Liver (tissue), 9 donors: ENCODE measurements around the gene KHDRBS2. TPM values are rescaled to one million over a fixed set of nuclear protein-coding genes. Genes with fewer than 3 reads are reported as not detected.

Source experiments
- DNase-seq: peaks from one replicate; pipeline ENCODE4 v3.0.0-alpha.2; 2017; ENCODE audit warnings: low spot score
- H3K27ac ChIP-seq, 2 donors: one replicate each; pipeline ENCODE4 v1.7.0; 2013; ENCODE audit warnings: inconsistent platforms in 2 of 2, low read length in 2 of 2, control low read depth in 1 of 2, low read depth in 1 of 2, mild to moderate bottlenecking in 1 of 2
- H3K27me3 ChIP-seq, 4 donors: one replicate each; pipeline versions ENCODE4 v1.6.1 to v1.7.0; 2013; ENCODE audit warnings: low read length in 3 of 4, inconsistent platforms in 1 of 4, mild to moderate bottlenecking in 1 of 4, moderate library complexity in 1 of 4; ENCODE audit not compliant: control insufficient read depth in 4 of 4, insufficient read depth in 4 of 4
- H3K36me3 ChIP-seq, 4 donors: one replicate each; pipeline versions ENCODE4 v1.6.1 to v1.7.0; 2013; ENCODE audit warnings: low read length in 3 of 4, mild to moderate bottlenecking in 3 of 4, low read depth in 1 of 4, moderate library complexity in 1 of 4; ENCODE audit not compliant: control insufficient read depth in 4 of 4, insufficient read depth in 3 of 4
- H3K4me1 ChIP-seq, 4 donors: one replicate each; pipeline versions ENCODE4 v1.6.1 to v1.7.0; 2013; ENCODE audit warnings: low read length in 3 of 4, mild to moderate bottlenecking in 3 of 4, moderate library complexity in 1 of 4; ENCODE audit not compliant: control insufficient read depth in 4 of 4, insufficient read depth in 4 of 4
- H3K4me3 ChIP-seq, 3 donors: one replicate each; pipeline versions ENCODE4 v1.6.1 to v1.7.0; 2013; ENCODE audit warnings: low read length in 3 of 3, control low read depth in 1 of 3, low read depth in 1 of 3, mild to moderate bottlenecking in 1 of 3
- H3K9ac ChIP-seq, 2 donors: one replicate each; pipeline ENCODE4 v1.7.0; 2013; ENCODE audit warnings: low read length in 2 of 2, mild to moderate bottlenecking in 2 of 2, moderate library complexity in 2 of 2, control low read depth in 1 of 2, low read depth in 1 of 2
- H3K9me3 ChIP-seq, 4 donors: one replicate each; pipeline versions ENCODE4 v1.6.1 to v1.7.0; 2013; ENCODE audit warnings: low read length in 3 of 4; ENCODE audit not compliant: control insufficient read depth in 4 of 4
- FOXA2 ChIP-seq: IDR thresholded peaks from 2 replicates; pipeline ENCODE4 v1.6.1; 2016; ENCODE audit warnings: antibody characterized with exemption
- GABPA ChIP-seq, 2 donors: IDR thresholded peaks in 1 of 2; conservative IDR thresholded peaks in 1 of 2; 2 replicates each; pipeline ENCODE4 v1.6.1; 2016; ENCODE audit warnings: antibody characterized with exemption in 2 of 2, mild to moderate bottlenecking in 1 of 2, moderate library complexity in 1 of 2
- HNF4A ChIP-seq, 2 donors: conservative IDR thresholded peaks; 2 replicates each; pipeline ENCODE4 v1.6.1; 2016; ENCODE audit warnings: antibody characterized with exemption in 2 of 2, mild to moderate bottlenecking in 2 of 2
- JUND ChIP-seq, 2 donors: IDR thresholded peaks; 2 replicates each; pipeline ENCODE4 v1.6.1; 2016; ENCODE audit warnings: antibody characterized with exemption in 2 of 2
- MAX ChIP-seq: IDR thresholded peaks from 2 replicates; pipeline ENCODE4 v1.6.1; 2016; ENCODE audit warnings: antibody characterized with exemption
- RAD21 ChIP-seq, 2 donors: IDR thresholded peaks; 2 replicates each; pipeline ENCODE4 v1.6.1; 2016; ENCODE audit warnings: antibody characterized with exemption in 2 of 2, mild to moderate bottlenecking in 2 of 2
- REST ChIP-seq: IDR thresholded peaks from 2 replicates; pipeline ENCODE4 v1.6.1; 2016; ENCODE audit warnings: antibody characterized with exemption, mild to moderate bottlenecking
- RXRA ChIP-seq, 2 donors: IDR thresholded peaks; 2 replicates each; pipeline ENCODE4 v1.6.1; 2017 to 2018; ENCODE audit warnings: antibody characterized with exemption in 2 of 2, mild to moderate bottlenecking in 1 of 2
- SP1 ChIP-seq: IDR thresholded peaks from 2 replicates; pipeline ENCODE4 v1.6.1; 2018; ENCODE audit warnings: antibody characterized with exemption, mild to moderate bottlenecking
- YY1 ChIP-seq: IDR thresholded peaks from 2 replicates; pipeline ENCODE4 v1.6.1; 2016; ENCODE audit warnings: antibody characterized with exemption, mild to moderate bottlenecking
- WGBS: extraction: QIAGEN DNeasy Blood & Tissue Kit; methylation state at CpG from one replicate; pipeline ENCODE4 v1.1.7; 2013; 5-methylcytosine and 5-hydroxymethylcytosine counted together
- polyA plus RNA-seq, 2 donors: library from polyadenylated mRNA; stranded (reverse) in 1 of 2; unstranded in 1 of 2; fragments of 200-250 nt in 1 of 2; fragments of >200 nt in 1 of 2; fragmentation: Nextera tagmentation in 1 of 2; extraction: Ambion mirVana in 1 of 2; gene quantifications; one replicate each; pipeline versions ENCODE4 v1.2.1 to v1.2.3, GENCODE V29; 2013 to 2015
- total RNA-seq, 2 donors: library from RNA; depleted of rRNA; stranded (reverse); fragments of >200 nt; gene quantifications; one replicate each; pipeline ENCODE4 v1.2.3, GENCODE V29; 2014
- TF ChIP-seq, protein P1 (sequence below): IDR thresholded peaks from 2 replicates; pipeline ENCODE4 v1.6.1; 2016; ENCODE audit warnings: antibody characterized with exemption
- TF ChIP-seq, protein P2 (sequence below): fragments of 150-350 bp; IDR thresholded peaks from 2 replicates; pipeline ENCODE4 v1.5.1; 2017; ENCODE audit warnings: improper control_type of control experiment, low read depth, low read length; ENCODE audit not compliant: missing input control
- donor health status: healthy.
- donor health status: healthy.
- donor health status: healthy.
- donor health status: healthy.
- donor health status: healthy.

KHDRBS2 gene
- total and polyA plus RNA-seq, 4 donors: 0.08 to 1.1 TPM; not detected in 2

GRCh38 chr6:61947311-61947947 is 338.6 kb downstream of the KHDRBS2 start:
- no peaks in the 10 kb centered on the region for H3K36me3 ChIP-seq
- no peak overlapping the region for H3K27ac ChIP-seq
- no peaks in the 10 kb centered on the region for H3K27me3 ChIP-seq
- DNase-seq: no peak
- no peaks in the 10 kb centered on the region for H3K4me1 ChIP-seq
- no peaks in the 10 kb centered on the region for H3K9me3 ChIP-seq
- H3K4me3 ChIP-seq: no peak overlapping the region
- H3K9ac ChIP-seq: no peak overlapping the region
- TF ChIP-seq HNF4A (conservative IDR thresholded peaks at IDR 0.05) (no peak), REST (no peak), RXRA (IDR thresholded peaks at IDR 0.05) (no peak), SP1 (no peak), RAD21 (IDR thresholded peaks at IDR 0.05) (no peak)

DNA sequence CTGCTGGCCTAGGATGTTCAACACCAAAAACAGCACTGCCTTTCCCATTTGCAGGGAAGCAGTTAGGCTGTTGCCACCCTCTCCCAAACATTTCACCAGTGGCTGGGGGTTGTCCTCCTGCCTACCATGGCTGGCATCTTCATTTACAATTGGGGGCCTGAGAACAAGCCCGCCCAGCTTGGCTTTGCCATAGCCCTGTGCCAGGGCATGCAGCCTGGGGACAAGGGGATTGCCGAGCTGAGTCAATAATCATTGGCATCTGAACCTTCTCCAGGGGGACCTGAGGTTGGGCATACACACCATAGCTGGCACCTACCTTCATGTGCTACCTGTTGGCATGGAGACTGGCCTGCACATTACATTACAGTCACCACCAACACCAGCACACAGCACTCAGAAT is 345.1 kb downstream of the KHDRBS2 start:
- TF ChIP-seq RXRA (IDR thresholded peaks at IDR 0.05): no peak
- TF ChIP-seq, protein P1, sequence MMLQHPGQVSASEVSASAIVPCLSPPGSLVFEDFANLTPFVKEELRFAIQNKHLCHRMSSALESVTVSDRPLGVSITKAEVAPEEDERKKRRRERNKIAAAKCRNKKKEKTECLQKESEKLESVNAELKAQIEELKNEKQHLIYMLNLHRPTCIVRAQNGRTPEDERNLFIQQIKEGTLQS: no peak
- no peak for TF ChIP-seq FOXA2
- no peak for TF ChIP-seq JUND (IDR thresholded peaks at IDR 0.05)
- no peak for TF ChIP-seq YY1
- TF ChIP-seq, protein P2, sequence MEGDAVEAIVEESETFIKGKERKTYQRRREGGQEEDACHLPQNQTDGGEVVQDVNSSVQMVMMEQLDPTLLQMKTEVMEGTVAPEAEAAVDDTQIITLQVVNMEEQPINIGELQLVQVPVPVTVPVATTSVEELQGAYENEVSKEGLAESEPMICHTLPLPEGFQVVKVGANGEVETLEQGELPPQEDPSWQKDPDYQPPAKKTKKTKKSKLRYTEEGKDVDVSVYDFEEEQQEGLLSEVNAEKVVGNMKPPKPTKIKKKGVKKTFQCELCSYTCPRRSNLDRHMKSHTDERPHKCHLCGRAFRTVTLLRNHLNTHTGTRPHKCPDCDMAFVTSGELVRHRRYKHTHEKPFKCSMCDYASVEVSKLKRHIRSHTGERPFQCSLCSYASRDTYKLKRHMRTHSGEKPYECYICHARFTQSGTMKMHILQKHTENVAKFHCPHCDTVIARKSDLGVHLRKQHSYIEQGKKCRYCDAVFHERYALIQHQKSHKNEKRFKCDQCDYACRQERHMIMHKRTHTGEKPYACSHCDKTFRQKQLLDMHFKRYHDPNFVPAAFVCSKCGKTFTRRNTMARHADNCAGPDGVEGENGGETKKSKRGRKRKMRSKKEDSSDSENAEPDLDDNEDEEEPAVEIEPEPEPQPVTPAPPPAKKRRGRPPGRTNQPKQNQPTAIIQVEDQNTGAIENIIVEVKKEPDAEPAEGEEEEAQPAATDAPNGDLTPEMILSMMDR: no peak
- TF ChIP-seq GABPA (IDR thresholded peaks at IDR 0.05 in 1 of 2, conservative IDR thresholded peaks at IDR 0.05 in 1 of 2): no peak
- TF ChIP-seq MAX: no peak
- H3K4me1 ChIP-seq: no peaks in the 10 kb centered on the region
- WGBS: 87% methylated on average over 2 of the region's 2 CpGs

More for the DNA sequence above, 345.1 kb downstream of the KHDRBS2 start:
- Histone ChIP-seq H3K9me3 (no peaks in the 10 kb centered on the region), H3K9ac (no peak overlapping the region), H3K27me3 (no peaks in the 10 kb centered on the region), H3K27ac (no peak overlapping the region), H3K4me3 (no peak overlapping the region), H3K36me3 (no peaks in the 10 kb centered on the region)
- DNase-seq: no peak
